ENCODE measurements around the gene ZNF883. TPM values are rescaled to one million over a fixed set of nuclear protein-coding genes. Genes with fewer than 3 reads are reported as not detected.
"Not testable (repeated sequence)": the region's sequence is repeated elsewhere in the genome, so short reads cannot be mapped to it uniquely, and the experiment has no call there.

ZNF883 gene
- 1.7 TPM for total RNA-seq (ENCODE audit: insufficient read depth, low replicate concordance)

- peak; percentile 74 for DNase-seq (ENCODE audit: low spot score)
These were observed at the start of gene ZNF883 for GRCh38 chr9:113011911-113012381. ZNF883 (minus strand) TSS chr9:113012192.

GRCh38 chr9:113061072-113061850 lies 49.3 kb upstream of the ZNF883 start:
- DNase-seq (ENCODE audit: low spot score): not testable (repeated sequence)

- DNase-seq (ENCODE audit: low spot score): peak; percentile 1
These were observed 47.7 kb upstream of the ZNF883 start for GRCh38 chr9:113059581-113060284.

GRCh38 chr9:113057193-113057592 lies 45.2 kb upstream of the ZNF883 start:
- peak; percentile 2 for DNase-seq (ENCODE audit: low spot score)

GRCh38 chr9:113056191-113057106 lies 44.5 kb upstream of the ZNF883 start, which contains the start of gene ZFP37:
ZFP37 (minus strand) TSS chr9:113056724; CDS start chr9:113056688, 36 bp downstream.
- DNase-seq (ENCODE audit: low spot score): peak; percentile 97

- DNase-seq (ENCODE audit: low spot score): no peak
These were observed 31.1 kb upstream of the ZNF883 start for GRCh38 chr9:113042884-113043657.

- DNase-seq (ENCODE audit: low spot score): no peak
These were observed 14.2 kb upstream of the ZNF883 start for GRCh38 chr9:113026200-113026599.

- no peak for DNase-seq (ENCODE audit: low spot score)
These were observed 6.3 kb upstream of the ZNF883 start for GRCh38 chr9:113018247-113018646.

GRCh38 chr9:113012492-113012891 lies 500 bp upstream of the ZNF883 start:
- no peak for DNase-seq (ENCODE audit: low spot score)

GRCh38 chr9:113005777-113006176 lies 6.2 kb downstream of the ZNF883 start:
- DNase-seq (ENCODE audit: low spot score): no peak

GRCh38 chr9:112997236-112997941 lies 14.6 kb downstream of the ZNF883 start:
- DNase-seq (ENCODE audit: low spot score): no peak

GRCh38 chr9:112971415-112971814 lies 40.6 kb downstream of the ZNF883 start:
- DNase-seq (ENCODE audit: low spot score): no peak

- no peak for DNase-seq (ENCODE audit: low spot score)
These were observed 41.1 kb downstream of the ZNF883 start for GRCh38 chr9:112970939-112971338.

GRCh38 chr9:112969730-112970129 lies 42.3 kb downstream of the ZNF883 start:
- no peak for DNase-seq (ENCODE audit: low spot score)

- no peak for DNase-seq (ENCODE audit: low spot score)
These were observed 56.4 kb downstream of the ZNF883 start for GRCh38 chr9:112955550-112955949.

- DNase-seq (ENCODE audit: low spot score): no peak
These were observed 66.3 kb downstream of the ZNF883 start for GRCh38 chr9:112945620-112946208.

- no peak for DNase-seq (ENCODE audit: low spot score)
These were observed 72.6 kb downstream of the ZNF883 start for GRCh38 chr9:112939418-112939817.

GRCh38 chr9:112933696-112934095 lies 78.3 kb downstream of the ZNF883 start:
- DNase-seq (ENCODE audit: low spot score): no peak

GRCh38 chr9:112925058-112925641 lies 86.8 kb downstream of the ZNF883 start:
- peak; percentile 17 for DNase-seq (ENCODE audit: low spot score)
